Testis (tissue), 2 donors: Measurements from ENCODE around the gene CORT.

Experiments
- POLR2A ChIP-seq: fragments of 450-650 bp; IDR thresholded peaks from one replicate; pipeline ENCODE4 v1.6.1; 2017; ENCODE audit warnings: antibody characterized with exemption, mild to moderate bottlenecking, moderate library complexity
- TF ChIP-seq, protein P1 (sequence below), 3 experiments: fragments of 450-650 bp in 2 of 3; fragments of 200-600 bp in 1 of 3; sonication (generic) in 1 of 3; IDR thresholded peaks; one replicate each; pipeline ENCODE4 v1.5.1; 2016 to 2019; ENCODE audit warnings: antibody characterized with exemption in 3 of 3, mild to moderate bottlenecking in 2 of 3, moderate library complexity in 1 of 3

DNA sequence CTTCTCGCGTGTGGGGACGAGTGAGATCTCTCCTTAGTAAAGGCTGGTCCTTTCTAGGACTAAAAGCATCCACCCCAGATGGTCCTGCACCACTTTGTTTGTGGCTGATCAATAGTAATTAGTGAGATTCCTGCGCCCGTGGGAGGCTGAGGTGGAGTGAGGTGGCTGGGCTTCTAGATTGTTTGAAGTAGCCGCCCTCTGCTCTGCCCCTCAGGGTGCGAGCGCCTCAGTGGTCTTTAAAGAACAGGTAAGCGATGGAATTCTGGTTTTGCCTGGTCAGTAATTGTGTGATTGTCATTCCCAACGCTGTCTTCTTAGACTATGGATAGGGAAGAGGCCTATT lies 45.6 kb downstream of the CORT start:
- TF ChIP-seq, protein P1, sequence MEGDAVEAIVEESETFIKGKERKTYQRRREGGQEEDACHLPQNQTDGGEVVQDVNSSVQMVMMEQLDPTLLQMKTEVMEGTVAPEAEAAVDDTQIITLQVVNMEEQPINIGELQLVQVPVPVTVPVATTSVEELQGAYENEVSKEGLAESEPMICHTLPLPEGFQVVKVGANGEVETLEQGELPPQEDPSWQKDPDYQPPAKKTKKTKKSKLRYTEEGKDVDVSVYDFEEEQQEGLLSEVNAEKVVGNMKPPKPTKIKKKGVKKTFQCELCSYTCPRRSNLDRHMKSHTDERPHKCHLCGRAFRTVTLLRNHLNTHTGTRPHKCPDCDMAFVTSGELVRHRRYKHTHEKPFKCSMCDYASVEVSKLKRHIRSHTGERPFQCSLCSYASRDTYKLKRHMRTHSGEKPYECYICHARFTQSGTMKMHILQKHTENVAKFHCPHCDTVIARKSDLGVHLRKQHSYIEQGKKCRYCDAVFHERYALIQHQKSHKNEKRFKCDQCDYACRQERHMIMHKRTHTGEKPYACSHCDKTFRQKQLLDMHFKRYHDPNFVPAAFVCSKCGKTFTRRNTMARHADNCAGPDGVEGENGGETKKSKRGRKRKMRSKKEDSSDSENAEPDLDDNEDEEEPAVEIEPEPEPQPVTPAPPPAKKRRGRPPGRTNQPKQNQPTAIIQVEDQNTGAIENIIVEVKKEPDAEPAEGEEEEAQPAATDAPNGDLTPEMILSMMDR (IDR thresholded peaks at IDR 0.05): no peak
- TF ChIP-seq POLR2A: no peak
